Astrocyte (in vitro differentiated cells and primary cell): Measurements from ENCODE around the gene ADORA2A.

ENCODE experiments used
- CTCF ChIP-seq: IDR thresholded peaks from 2 replicates; pipeline ENCODE4 v1.5.1; 2011; ENCODE audit warnings: low read depth, mild to moderate bottlenecking, inconsistent platforms, low read length, moderate library complexity; ENCODE audit not compliant: insufficient read depth
- EZH2 ChIP-seq: IDR thresholded peaks from 2 replicates; pipeline ENCODE4 v1.6.1; 2012; ENCODE audit warnings: mild to moderate bottlenecking, low read length, inconsistent platforms; ENCODE audit not compliant: insufficient read depth

GRCh38 chr22:24424901-24425775 lies 2.3 kb upstream of the ADORA2A start:
- TF ChIP-seq CTCF (no peak), EZH2 (no peak)
